ENCODE measurements around the gene C6orf62. TPM values are rescaled to one million over a fixed set of nuclear protein-coding genes. Genes with fewer than 3 reads are reported as not detected.
"Not testable (repeated sequence)": the region's sequence is repeated elsewhere in the genome, so short reads cannot be mapped to it uniquely, and the experiment has no call there.

C6orf62 gene
- total and polyA plus RNA-seq, 4 donors: 29.6 to 58.6 (median 49.4) TPM

DNA sequence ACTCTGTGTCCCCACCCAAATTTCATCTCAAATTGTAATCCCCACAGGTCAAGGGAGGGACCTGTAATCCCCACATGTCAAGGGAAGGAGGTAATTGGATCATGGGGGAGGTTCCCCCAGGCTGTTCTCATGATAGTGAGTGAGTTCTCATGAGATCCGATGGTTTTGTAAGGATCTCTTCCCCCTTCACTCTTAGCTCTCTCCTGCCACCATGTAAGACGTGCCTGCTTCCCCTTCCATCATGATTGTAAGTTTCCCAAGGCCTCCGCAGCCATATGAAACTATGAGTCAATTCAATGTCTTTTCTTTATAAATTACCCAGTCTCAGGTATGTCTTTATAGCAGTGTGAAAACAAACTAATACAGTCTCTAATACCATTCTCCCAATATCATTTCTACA, 31.9 kb upstream of the C6orf62 start:
- not testable (repeated sequence) for H3K4me1 ChIP-seq (ENCODE audit: control insufficient read depth in 4 of 4, insufficient read depth in 4 of 4, low read length in 3 of 4); H3K9me3 ChIP-seq (ENCODE audit: control insufficient read depth in 4 of 4, low read length in 3 of 4); H3K36me3 ChIP-seq (ENCODE audit: control insufficient read depth in 4 of 4, insufficient read depth in 3 of 4, low read depth in 1 of 4, low read length in 3 of 4); H3K9ac ChIP-seq (ENCODE audit: low read depth in 1 of 2, low read length in 2 of 2); H3K27me3 ChIP-seq (ENCODE audit: control insufficient read depth in 4 of 4, insufficient read depth in 4 of 4, low read length in 3 of 4); H3K4me3 ChIP-seq (ENCODE audit: low read depth in 1 of 3, low read length in 3 of 3); H3K27ac ChIP-seq (ENCODE audit: low read depth in 1 of 2, low read length in 2 of 2); DNase-seq (ENCODE audit: low spot score)
- 90% methylated on average over 3 of the region's 3 CpGs for WGBS

DNA sequence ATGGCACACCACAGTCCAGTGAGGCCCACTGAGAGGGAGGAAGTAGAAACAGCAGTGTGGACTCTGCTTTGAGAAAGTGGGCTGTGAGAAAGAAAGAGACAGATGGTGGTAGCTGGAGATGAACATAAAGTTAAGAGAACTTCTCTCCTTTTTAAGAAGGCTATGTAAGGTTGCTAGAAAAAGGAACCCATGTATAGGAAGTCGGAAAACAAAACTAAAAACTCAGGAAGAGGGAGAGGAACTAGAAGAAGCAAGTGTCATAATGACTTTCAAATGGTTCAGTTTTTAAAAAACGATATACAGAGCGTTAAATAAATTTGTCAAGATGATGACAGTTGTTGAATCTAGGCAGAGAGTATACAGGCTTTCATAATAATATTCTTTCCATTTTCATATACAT, 30.3 kb upstream of the C6orf62 start:
- Histone ChIP-seq H3K4me3 (ENCODE audit: low read depth in 1 of 3, low read length in 3 of 3) (no peak overlapping the region), H3K4me1 (ENCODE audit: control insufficient read depth in 4 of 4, insufficient read depth in 4 of 4, low read length in 3 of 4) (no peaks in the 10 kb centered on the region), H3K27me3 (ENCODE audit: control insufficient read depth in 4 of 4, insufficient read depth in 4 of 4, low read length in 3 of 4) (no peaks in the 10 kb centered on the region), H3K27ac (ENCODE audit: low read depth in 1 of 2, low read length in 2 of 2) (peak overlapping the region in 1 of 2 donors; percentile 46), H3K9me3 (ENCODE audit: control insufficient read depth in 4 of 4, low read length in 3 of 4) (no peaks in the 10 kb centered on the region), H3K9ac (ENCODE audit: low read depth in 1 of 2, low read length in 2 of 2) (no peak overlapping the region), H3K36me3 (ENCODE audit: control insufficient read depth in 4 of 4, insufficient read depth in 3 of 4, low read depth in 1 of 4, low read length in 3 of 4) (no peaks in the 10 kb centered on the region)
- 78% methylated on average over 3 of the region's 3 CpGs for WGBS
- TF ChIP-seq GABPA (IDR thresholded peaks at IDR 0.05 in 1 of 2, conservative IDR thresholded peaks at IDR 0.05 in 1 of 2): no peak
- TF ChIP-seq, protein P1, sequence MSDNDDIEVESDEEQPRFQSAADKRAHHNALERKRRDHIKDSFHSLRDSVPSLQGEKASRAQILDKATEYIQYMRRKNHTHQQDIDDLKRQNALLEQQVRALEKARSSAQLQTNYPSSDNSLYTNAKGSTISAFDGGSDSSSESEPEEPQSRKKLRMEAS (IDR thresholded peaks at IDR 0.05): no peak
- no peak for TF ChIP-seq FOXA2 (IDR thresholded peaks at IDR 0.05)
- TF ChIP-seq JUND (IDR thresholded peaks at IDR 0.05): no peak
- no peak for TF ChIP-seq EGR1 (IDR thresholded peaks at IDR 0.05; ENCODE audit: low read depth in 2 of 2)
- TF ChIP-seq SP1 (IDR thresholded peaks at IDR 0.05): no peak
- TF ChIP-seq, protein P2, sequence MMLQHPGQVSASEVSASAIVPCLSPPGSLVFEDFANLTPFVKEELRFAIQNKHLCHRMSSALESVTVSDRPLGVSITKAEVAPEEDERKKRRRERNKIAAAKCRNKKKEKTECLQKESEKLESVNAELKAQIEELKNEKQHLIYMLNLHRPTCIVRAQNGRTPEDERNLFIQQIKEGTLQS (IDR thresholded peaks at IDR 0.05): no peak
- TF ChIP-seq RXRA (IDR thresholded peaks at IDR 0.05): no peak
- no peak for TF ChIP-seq YY1 (IDR thresholded peaks at IDR 0.05)
- no peak for TF ChIP-seq FOXA1 (IDR thresholded peaks at IDR 0.05)
- TF ChIP-seq, protein P3, sequence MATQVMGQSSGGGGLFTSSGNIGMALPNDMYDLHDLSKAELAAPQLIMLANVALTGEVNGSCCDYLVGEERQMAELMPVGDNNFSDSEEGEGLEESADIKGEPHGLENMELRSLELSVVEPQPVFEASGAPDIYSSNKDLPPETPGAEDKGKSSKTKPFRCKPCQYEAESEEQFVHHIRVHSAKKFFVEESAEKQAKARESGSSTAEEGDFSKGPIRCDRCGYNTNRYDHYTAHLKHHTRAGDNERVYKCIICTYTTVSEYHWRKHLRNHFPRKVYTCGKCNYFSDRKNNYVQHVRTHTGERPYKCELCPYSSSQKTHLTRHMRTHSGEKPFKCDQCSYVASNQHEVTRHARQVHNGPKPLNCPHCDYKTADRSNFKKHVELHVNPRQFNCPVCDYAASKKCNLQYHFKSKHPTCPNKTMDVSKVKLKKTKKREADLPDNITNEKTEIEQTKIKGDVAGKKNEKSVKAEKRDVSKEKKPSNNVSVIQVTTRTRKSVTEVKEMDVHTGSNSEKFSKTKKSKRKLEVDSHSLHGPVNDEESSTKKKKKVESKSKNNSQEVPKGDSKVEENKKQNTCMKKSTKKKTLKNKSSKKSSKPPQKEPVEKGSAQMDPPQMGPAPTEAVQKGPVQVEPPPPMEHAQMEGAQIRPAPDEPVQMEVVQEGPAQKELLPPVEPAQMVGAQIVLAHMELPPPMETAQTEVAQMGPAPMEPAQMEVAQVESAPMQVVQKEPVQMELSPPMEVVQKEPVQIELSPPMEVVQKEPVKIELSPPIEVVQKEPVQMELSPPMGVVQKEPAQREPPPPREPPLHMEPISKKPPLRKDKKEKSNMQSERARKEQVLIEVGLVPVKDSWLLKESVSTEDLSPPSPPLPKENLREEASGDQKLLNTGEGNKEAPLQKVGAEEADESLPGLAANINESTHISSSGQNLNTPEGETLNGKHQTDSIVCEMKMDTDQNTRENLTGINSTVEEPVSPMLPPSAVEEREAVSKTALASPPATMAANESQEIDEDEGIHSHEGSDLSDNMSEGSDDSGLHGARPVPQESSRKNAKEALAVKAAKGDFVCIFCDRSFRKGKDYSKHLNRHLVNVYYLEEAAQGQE (IDR thresholded peaks at IDR 0.05): no peak
- no peak for TF ChIP-seq HNF4A (conservative IDR thresholded peaks at IDR 0.05)
- TF ChIP-seq NR2F2 (IDR thresholded peaks at IDR 0.05): no peak
- no peak for TF ChIP-seq HNF4G (IDR thresholded peaks at IDR 0.05)
- DNase-seq (ENCODE audit: low spot score): no peak

DNA sequence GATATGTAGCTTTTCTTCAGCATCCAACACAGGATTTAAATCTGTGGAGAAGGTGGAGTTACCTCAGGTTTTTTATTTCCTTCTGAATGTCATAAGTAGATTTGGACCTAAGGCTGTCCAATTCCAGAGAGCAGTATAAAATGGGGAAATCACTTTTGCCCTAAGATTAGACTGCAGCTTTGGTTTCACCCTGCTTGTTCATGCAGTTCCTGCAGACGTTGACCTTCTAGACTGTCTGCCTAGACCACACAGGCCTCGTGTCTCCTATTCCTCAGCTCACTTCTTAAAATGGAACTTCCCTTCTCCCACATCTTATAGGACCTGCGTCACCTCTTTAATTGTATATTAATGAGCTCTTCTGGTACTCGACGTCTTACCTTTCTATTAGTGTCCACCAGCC, 26.0 kb upstream of the C6orf62 start:
- Histone ChIP-seq H3K9ac (ENCODE audit: low read depth in 1 of 2, low read length in 2 of 2) (no peak overlapping the region), H3K9me3 (ENCODE audit: control insufficient read depth in 4 of 4, low read length in 3 of 4) (no peaks in the 10 kb centered on the region), H3K4me1 (ENCODE audit: control insufficient read depth in 4 of 4, insufficient read depth in 4 of 4, low read length in 3 of 4) (no peaks in the 10 kb centered on the region), H3K36me3 (ENCODE audit: control insufficient read depth in 4 of 4, insufficient read depth in 3 of 4, low read depth in 1 of 4, low read length in 3 of 4) (no peaks in the 10 kb centered on the region), H3K4me3 (ENCODE audit: low read depth in 1 of 3, low read length in 3 of 3) (no peak overlapping the region), H3K27me3 (ENCODE audit: control insufficient read depth in 4 of 4, insufficient read depth in 4 of 4, low read length in 3 of 4) (no peaks in the 10 kb centered on the region), H3K27ac (ENCODE audit: low read depth in 1 of 2, low read length in 2 of 2) (peak overlapping the region in 1 of 2 donors; percentile 25)
- no peak for TF ChIP-seq FOXA2 (IDR thresholded peaks at IDR 0.05)
- TF ChIP-seq, protein P3 (IDR thresholded peaks at IDR 0.05): no peak
- peak; percentile 11 for TF ChIP-seq FOXA1 (IDR thresholded peaks at IDR 0.05)
- WGBS: 79% methylated on average over 5 of the region's 5 CpGs
- no peak for DNase-seq (ENCODE audit: low spot score)

Measured in liver (tissue), 9 donors.